Measurements from ENCODE around the gene USP54.

DNA sequence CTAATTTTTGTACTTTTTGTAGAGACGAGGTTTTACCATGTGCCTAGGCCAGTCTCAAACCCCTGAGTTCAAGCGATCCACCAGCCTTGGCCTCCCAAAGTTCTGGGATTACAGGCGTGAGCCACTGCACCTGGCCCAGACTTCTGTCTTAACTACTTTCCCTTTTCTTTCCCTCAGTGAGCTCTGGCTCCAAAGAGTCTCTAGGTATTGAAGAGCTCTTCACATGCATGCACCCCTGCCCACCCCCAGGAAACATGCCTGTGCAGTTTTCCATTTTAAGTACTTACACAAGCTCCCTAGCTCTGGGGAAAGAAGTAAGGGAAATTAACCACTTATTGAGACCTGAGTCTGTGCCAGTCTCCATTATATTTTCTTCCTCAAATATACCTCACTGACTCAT lies 48.1 kb upstream of the USP54 start:
- TF ChIP-seq POLR2AphosphoS5 (IDR thresholded peaks at IDR 0.05; ENCODE audit: low read depth, low read length) (no peak), POLR2A (IDR thresholded peaks at IDR 0.05; ENCODE audit: low read depth, low read length) (no peak), TAF1 (IDR thresholded peaks at IDR 0.05; ENCODE audit: low read depth, low read length) (no peak)

Data from GM12891 (cell line).